ENCODE measurements around the gene ZNF432.
"Not testable (repeated sequence)": the region's sequence is repeated elsewhere in the genome, so short reads cannot be mapped to it uniquely, and the experiment has no call there.

The ZNF432 gene

GRCh38 chr19:52070496-52070895 lies 21.9 kb upstream of the ZNF432 start:
- no peak overlapping the region for H4K8ac ChIP-seq (ENCODE audit: low read depth, low read length)
- H3K18ac ChIP-seq (ENCODE audit: low read length), result no peak overlapping the region
- H3K79me1 ChIP-seq (ENCODE audit: low read length), result no peaks in the 10 kb centered on the region
- H2BK5ac ChIP-seq (ENCODE audit: low read length), result no peak overlapping the region
- H3K79me2 ChIP-seq (ENCODE audit: control insufficient read depth, insufficient read depth, low read length), result no peaks in the 10 kb centered on the region
- no peak overlapping the region for H3K4me2 ChIP-seq (ENCODE audit: low read length)
- no peak overlapping the region for H3K4me3 ChIP-seq (ENCODE audit: low read length)
- no peak for DNase-seq
- no peak overlapping the region for H3K4ac ChIP-seq (ENCODE audit: low read depth, low read length)
- H3K9ac ChIP-seq (ENCODE audit: low read length), result no peak overlapping the region
- H3K36me3 ChIP-seq (ENCODE audit: control insufficient read depth, insufficient read depth, low read length), result peaks cover 12% of the 10 kb centered on the region
- H4K5ac ChIP-seq (ENCODE audit: low read length), result no peak overlapping the region
- H3K27ac ChIP-seq (ENCODE audit: low read depth, low read length), result no peak overlapping the region
- no peak overlapping the region for H3K56ac ChIP-seq (ENCODE audit: low read length)
- H2BK120ac ChIP-seq (ENCODE audit: low read depth, low read length), result no peak overlapping the region
- H2BK15ac ChIP-seq (replicated peaks; ENCODE audit: low read depth), result no peak overlapping the region
- H3K23ac ChIP-seq (ENCODE audit: low read length), result no peak overlapping the region
- WGBS (ENCODE audit: extremely low coverage, insufficient coverage, low lambda C conversion rate), result no CpG with 5 or more reads among the region's 5 CpGs
- H3K27me3 ChIP-seq (ENCODE audit: insufficient read depth, low read length, poor library complexity), result no peaks in the 10 kb centered on the region
- H3K4me1 ChIP-seq (ENCODE audit: control insufficient read depth, low read depth, low read length), result no peaks in the 10 kb centered on the region
- no peak overlapping the region for H2AK5ac ChIP-seq (ENCODE audit: low read length)

DNA sequence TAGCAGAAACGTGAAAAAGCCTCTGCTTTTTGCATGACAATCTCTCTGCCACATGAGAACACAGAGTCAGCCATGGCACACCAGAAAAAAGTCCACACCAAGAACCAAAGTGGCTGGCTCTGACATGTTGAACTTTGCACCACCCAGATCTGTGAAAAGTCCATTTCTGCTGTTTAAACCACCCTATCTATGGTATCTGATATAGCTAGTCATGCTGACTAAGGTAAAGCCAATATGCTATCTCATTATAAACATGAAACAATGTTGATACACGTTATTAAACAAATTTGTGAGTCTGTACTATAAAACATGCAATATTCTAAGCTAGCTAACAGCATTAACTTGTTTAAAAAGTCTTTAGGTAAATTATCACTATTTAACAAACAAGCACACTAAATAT lies 21.0 kb upstream of the ZNF432 start:
- no peak overlapping the region for H2AK5ac ChIP-seq (ENCODE audit: low read length)
- H2BK120ac ChIP-seq (ENCODE audit: low read depth, low read length), result no peak overlapping the region
- H3K9ac ChIP-seq (ENCODE audit: low read length), result no peak overlapping the region
- no CpG with 5 or more reads among the region's 2 CpGs for WGBS (ENCODE audit: extremely low coverage, insufficient coverage, low lambda C conversion rate)
- H2BK5ac ChIP-seq (ENCODE audit: low read length), result no peak overlapping the region
- H3K4me2 ChIP-seq (ENCODE audit: low read length), result no peak overlapping the region
- no peaks in the 10 kb centered on the region for H3K4me1 ChIP-seq (ENCODE audit: control insufficient read depth, low read depth, low read length)
- no peaks in the 10 kb centered on the region for H3K27me3 ChIP-seq (ENCODE audit: insufficient read depth, low read length, poor library complexity)
- H2BK15ac ChIP-seq (replicated peaks; ENCODE audit: low read depth), result no peak overlapping the region
- no peak overlapping the region for H4K8ac ChIP-seq (ENCODE audit: low read depth, low read length)
- peaks cover 7% of the 10 kb centered on the region for H3K36me3 ChIP-seq (ENCODE audit: control insufficient read depth, insufficient read depth, low read length)
- no peak overlapping the region for H4K5ac ChIP-seq (ENCODE audit: low read length)
- no peak for DNase-seq
- no peak overlapping the region for H3K56ac ChIP-seq (ENCODE audit: low read length)
- no peak overlapping the region for H3K27ac ChIP-seq (ENCODE audit: low read depth, low read length)
- H3K4ac ChIP-seq (ENCODE audit: low read depth, low read length), result no peak overlapping the region
- no peaks in the 10 kb centered on the region for H3K79me1 ChIP-seq (ENCODE audit: low read length)
- peak overlapping the region; percentile 24 for H3K4me3 ChIP-seq (ENCODE audit: low read length)
- H3K23ac ChIP-seq (ENCODE audit: low read length), result no peak overlapping the region
- H3K18ac ChIP-seq (ENCODE audit: low read length), result no peak overlapping the region
- no peaks in the 10 kb centered on the region for H3K79me2 ChIP-seq (ENCODE audit: control insufficient read depth, insufficient read depth, low read length)

GRCh38 chr19:52066258-52066863 lies 17.7 kb upstream of the ZNF432 start:
- no peak overlapping the region for H3K4ac ChIP-seq (ENCODE audit: low read depth, low read length)
- H2AK5ac ChIP-seq (ENCODE audit: low read length), result no peak overlapping the region
- no peak overlapping the region for H2BK15ac ChIP-seq (replicated peaks; ENCODE audit: low read depth)
- H2BK120ac ChIP-seq (ENCODE audit: low read depth, low read length), result no peak overlapping the region
- H3K36me3 ChIP-seq (ENCODE audit: control insufficient read depth, insufficient read depth, low read length), result peaks cover 9% of the 10 kb centered on the region
- H3K9ac ChIP-seq (ENCODE audit: low read length), result no peak overlapping the region
- peak overlapping the region; percentile 28 for H3K4me3 ChIP-seq (ENCODE audit: low read length)
- no peak for DNase-seq
- no peaks in the 10 kb centered on the region for H3K27me3 ChIP-seq (ENCODE audit: insufficient read depth, low read length, poor library complexity)
- no peak overlapping the region for H3K18ac ChIP-seq (ENCODE audit: low read length)
- WGBS (ENCODE audit: extremely low coverage, insufficient coverage, low lambda C conversion rate), result no CpG with 5 or more reads among the region's 6 CpGs
- H4K5ac ChIP-seq (ENCODE audit: low read length), result no peak overlapping the region
- no peak overlapping the region for H4K8ac ChIP-seq (ENCODE audit: low read depth, low read length)
- H3K23ac ChIP-seq (ENCODE audit: low read length), result no peak overlapping the region
- no peak overlapping the region for H2BK5ac ChIP-seq (ENCODE audit: low read length)
- no peaks in the 10 kb centered on the region for H3K79me1 ChIP-seq (ENCODE audit: low read length)
- H3K79me2 ChIP-seq (ENCODE audit: control insufficient read depth, insufficient read depth, low read length), result no peaks in the 10 kb centered on the region
- H3K4me1 ChIP-seq (ENCODE audit: control insufficient read depth, low read depth, low read length), result no peaks in the 10 kb centered on the region
- H3K4me2 ChIP-seq (ENCODE audit: low read length), result no peak overlapping the region
- H3K56ac ChIP-seq (ENCODE audit: low read length), result no peak overlapping the region
- H3K27ac ChIP-seq (ENCODE audit: low read depth, low read length), result no peak overlapping the region

- no peak overlapping the region for H2AK5ac ChIP-seq (ENCODE audit: low read length)
- H3K36me3 ChIP-seq (ENCODE audit: control insufficient read depth, insufficient read depth, low read length), result peaks cover 9% of the 10 kb centered on the region
- H3K18ac ChIP-seq (ENCODE audit: low read length), result no peak overlapping the region
Observed at GRCh38 chr19:52065399-52065798, 16.8 kb upstream of the ZNF432 start.

GRCh38 chr19:52056480-52056879 lies 7.8 kb upstream of the ZNF432 start:
- H3K36me3 ChIP-seq (ENCODE audit: control insufficient read depth, insufficient read depth, low read length); H3K27me3 ChIP-seq (ENCODE audit: insufficient read depth, low read length, poor library complexity); H2BK120ac ChIP-seq (ENCODE audit: low read depth, low read length); H3K23ac ChIP-seq (ENCODE audit: low read length); H3K4ac ChIP-seq (ENCODE audit: low read depth, low read length); H3K79me2 ChIP-seq (ENCODE audit: control insufficient read depth, insufficient read depth, low read length); DNase-seq; H2BK15ac ChIP-seq (replicated peaks; ENCODE audit: low read depth); H2BK5ac ChIP-seq (ENCODE audit: low read length); H2AK5ac ChIP-seq (ENCODE audit: low read length); H3K9ac ChIP-seq (ENCODE audit: low read length); H3K56ac ChIP-seq (ENCODE audit: low read length); H4K5ac ChIP-seq (ENCODE audit: low read length); H3K27ac ChIP-seq (ENCODE audit: low read depth, low read length); H3K4me3 ChIP-seq (ENCODE audit: low read length); H4K8ac ChIP-seq (ENCODE audit: low read depth, low read length); H3K4me2 ChIP-seq (ENCODE audit: low read length); H3K79me1 ChIP-seq (ENCODE audit: low read length); H3K18ac ChIP-seq (ENCODE audit: low read length); H3K4me1 ChIP-seq (ENCODE audit: control insufficient read depth, low read depth, low read length): not testable (repeated sequence)
- no CpG with 5 or more reads among the region's 3 CpGs for WGBS (ENCODE audit: extremely low coverage, insufficient coverage, low lambda C conversion rate)

More at GRCh38 chr19:52065399-52065798, 16.8 kb upstream of the ZNF432 start:
- Histone ChIP-seq H2BK5ac (ENCODE audit: low read length) (no peak overlapping the region), H4K5ac (ENCODE audit: low read length) (no peak overlapping the region), H2BK120ac (ENCODE audit: low read depth, low read length) (no peak overlapping the region), H3K79me2 (ENCODE audit: control insufficient read depth, insufficient read depth, low read length) (no peaks in the 10 kb centered on the region), H3K27me3 (ENCODE audit: insufficient read depth, low read length, poor library complexity) (no peaks in the 10 kb centered on the region), H3K56ac (ENCODE audit: low read length) (no peak overlapping the region), H3K4me2 (ENCODE audit: low read length) (no peak overlapping the region), H3K9ac (ENCODE audit: low read length) (no peak overlapping the region), H4K8ac (ENCODE audit: low read depth, low read length) (no peak overlapping the region), H3K79me1 (ENCODE audit: low read length) (no peaks in the 10 kb centered on the region), H3K27ac (ENCODE audit: low read depth, low read length) (no peak overlapping the region), H2BK15ac (replicated peaks; ENCODE audit: low read depth) (no peak overlapping the region), H3K4ac (ENCODE audit: low read depth, low read length) (no peak overlapping the region), H3K23ac (ENCODE audit: low read length) (no peak overlapping the region), H3K4me3 (ENCODE audit: low read length) (peak overlapping the region; percentile 15), H3K4me1 (ENCODE audit: control insufficient read depth, low read depth, low read length) (no peaks in the 10 kb centered on the region)
- no peak for DNase-seq
- WGBS (ENCODE audit: extremely low coverage, insufficient coverage, low lambda C conversion rate), result no CpG with 5 or more reads among the region's 6 CpGs

DNA sequence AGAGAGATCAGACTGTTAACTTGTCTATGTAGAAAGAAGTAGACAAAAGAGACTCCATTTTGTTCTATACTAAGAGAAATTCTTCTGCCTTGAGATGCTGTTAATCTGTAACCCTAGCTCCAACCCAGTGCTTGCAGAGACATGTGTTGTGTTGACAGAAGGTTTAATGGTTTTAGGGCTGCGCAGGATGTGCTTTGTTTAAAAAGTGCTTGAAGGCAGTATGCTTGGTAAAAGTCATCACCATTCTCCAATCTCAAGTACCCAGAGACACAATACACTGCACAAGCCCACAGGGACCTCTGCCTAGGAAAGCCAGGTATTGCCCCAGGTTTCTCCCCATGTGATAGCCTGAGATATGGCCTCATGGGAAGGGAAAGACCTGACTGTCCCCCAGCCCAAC lies 3.1 kb upstream of the ZNF432 start:
- WGBS (ENCODE audit: extremely low coverage, insufficient coverage, low lambda C conversion rate), result no CpG with 5 or more reads among the region's 1 CpG
- H2BK120ac ChIP-seq (ENCODE audit: low read depth, low read length); H3K4me3 ChIP-seq (ENCODE audit: low read length); H3K4me2 ChIP-seq (ENCODE audit: low read length); H3K79me1 ChIP-seq (ENCODE audit: low read length); DNase-seq; H4K8ac ChIP-seq (ENCODE audit: low read depth, low read length); H2AK5ac ChIP-seq (ENCODE audit: low read length); H2BK5ac ChIP-seq (ENCODE audit: low read length); H3K4me1 ChIP-seq (ENCODE audit: control insufficient read depth, low read depth, low read length); H3K4ac ChIP-seq (ENCODE audit: low read depth, low read length); H4K5ac ChIP-seq (ENCODE audit: low read length); H2BK15ac ChIP-seq (replicated peaks; ENCODE audit: low read depth); H3K27me3 ChIP-seq (ENCODE audit: insufficient read depth, low read length, poor library complexity); H3K36me3 ChIP-seq (ENCODE audit: control insufficient read depth, insufficient read depth, low read length); H3K79me2 ChIP-seq (ENCODE audit: control insufficient read depth, insufficient read depth, low read length); H3K18ac ChIP-seq (ENCODE audit: low read length); H3K23ac ChIP-seq (ENCODE audit: low read length); H3K27ac ChIP-seq (ENCODE audit: low read depth, low read length); H3K56ac ChIP-seq (ENCODE audit: low read length); H3K9ac ChIP-seq (ENCODE audit: low read length): not testable (repeated sequence)
